H1 (cell line): ENCODE data around the gene MRPS30. TPM values are rescaled to one million over a fixed set of nuclear protein-coding genes. Genes with fewer than 3 reads are reported as not detected.

Experiments
- E2F6 ChIP-seq: IDR thresholded peaks from 2 replicates; pipeline ENCODE4 v1.6.1; 2012; ENCODE audit warnings: inconsistent platforms
- MAX ChIP-seq: IDR thresholded peaks from 2 replicates; pipeline ENCODE4 v1.6.1; 2012; ENCODE audit warnings: inconsistent platforms
- POLR2AphosphoS5 ChIP-seq: IDR thresholded peaks from 2 replicates; pipeline ENCODE4 v1.6.1; 2011; ENCODE audit warnings: low read depth, low read length
- SRF ChIP-seq: IDR thresholded peaks from 2 replicates; pipeline ENCODE4 v1.6.1; 2011; ENCODE audit warnings: mild to moderate bottlenecking, low read depth, low read length, moderate library complexity
- polyA plus RNA-seq, 7 experiments: library from polyadenylated mRNA; depleted of rRNA in 3 of 7; stranded (reverse) in 5 of 7; unstranded in 2 of 7; fragments of >200 nt in 5 of 7; fragments of 200-250 nt in 2 of 7; gene quantifications; 1 replicate in 5 of 7; 2 replicates in 1 of 7; 4 replicates in 1 of 7; pipeline versions ENCODE4 v1.2.1 to v1.2.3, GENCODE V29; 2011 to 2013; ENCODE audit warnings: missing spikeins in 2 of 7, mixed read lengths in 2 of 7
- total RNA-seq: library from RNA; stranded (reverse); fragmentation: NEBNext Ultra II Directional; extraction: Animal tissue kit (Norgen Biotek cat#: 25700); gene quantifications from 2 replicates; pipeline ENCODE4 v1.2.1, GENCODE V29; 2021

MRPS30 gene
- total and polyA plus RNA-seq, 2 of the 8 experiments (the other 6 are each of a cell fraction or from before 2014, with no cell fraction given): 61.9 to 85.2 TPM

GRCh38 chr5:44814761-44815160, 6.0 kb downstream of the MRPS30 start (continued):
- TF ChIP-seq POLR2AphosphoS5: no peak
- TF ChIP-seq MAX: no peak
- TF ChIP-seq E2F6: no peak
- no peak for TF ChIP-seq SRF
